ENCODE data around the gene IER3. TPM values are rescaled to one million over a fixed set of nuclear protein-coding genes. Genes with fewer than 3 reads are reported as not detected.

Gene IER3
- total and polyA plus RNA-seq, 2 of the 13 experiments (the other 11 are each of a cell fraction or from before 2014, with no cell fraction given): 51.1 to 131 TPM

GRCh38 chr6:30721198-30722024 lies 22.9 kb downstream of the IER3 start (continued):
- TF ChIP-seq ARHGAP35 (CRISPR knock-in tag; IDR thresholded peaks at IDR 0.05; ENCODE audit: borderline replicate concordance): 0 out of 2 replicates have a peak, but pooled peaks have one; percentile 27
- TF ChIP-seq ZNF234 (CRISPR knock-in tag; conservative IDR thresholded peaks at IDR 0.05): no peak; the same call in 1 of the 2 replicates
- 0 out of 2 replicates have a peak, but pooled peaks have one; percentile 27 for TF ChIP-seq ZNF235 (CRISPR knock-in tag; IDR thresholded peaks at IDR 0.05; ENCODE audit: borderline replicate concordance)
- no peak for TF ChIP-seq AGO1 (IDR thresholded peaks at IDR 0.05; ENCODE audit: low read depth, low read length, poor library complexity, severe bottlenecking)
- TF ChIP-seq JUND (CRISPR knock-in tag; IDR thresholded peaks at IDR 0.05): no peak
- TF ChIP-seq SAFB2 (CRISPR knock-in tag; IDR thresholded peaks at IDR 0.05; ENCODE audit: borderline replicate concordance, low read depth): peak; percentile 75; the same call in 1 of the 2 replicates
- peak; percentile 35; the same call in 1 of the 2 replicates for TF ChIP-seq GABPA (IDR thresholded peaks at IDR 0.05; ENCODE audit: low read depth, low read length)
- peak; percentile 64; the same call in 1 of the 2 replicates for TF ChIP-seq GABPA (CRISPR knock-in tag; IDR thresholded peaks at IDR 0.05; ENCODE audit: low read depth)
- no peak for TF ChIP-seq CERS6 (CRISPR knock-in tag; IDR thresholded peaks at IDR 0.05)
- TF ChIP-seq THAP9 (CRISPR knock-in tag; IDR thresholded peaks at IDR 0.05; ENCODE audit: borderline replicate concordance): no peak
- no peak for TF ChIP-seq ZNF407 (CRISPR knock-in tag; IDR thresholded peaks at IDR 0.05; ENCODE audit: not compliant biosample characterization)
- no peak for TF ChIP-seq MTERF4 (CRISPR knock-in tag; IDR thresholded peaks at IDR 0.05)
- TF ChIP-seq YEATS2 (CRISPR knock-in tag; IDR thresholded peaks at IDR 0.05; ENCODE audit: borderline replicate concordance): peak; percentile 86
